PC-3 (cell line): ENCODE measurements around the gene DCDC1. TPM values are rescaled to one million over a fixed set of nuclear protein-coding genes. Genes with fewer than 3 reads are reported as not detected.

Experiments used
- ATAC-seq: fragments of 200-7000 bp; cut with Tn5 transposase; 2 replicates; pipeline ENCODE4 v1.9.1; 2020; ENCODE audit warnings: mild to moderate bottlenecking, moderate library complexity
- BruUV-seq: library from RNA; stranded (reverse); fragments of 400-500 nt; replicated peaks from 2 replicates; lab custom pipeline; 2021; lab: Mats Ljungman, UMichigan
- CTCF ChIA-PET: fragments of 300-600 bp; sonication (Branson Sonifier 250); formaldehyde crosslinking; loops from one replicate; lab custom pipeline; 2022; ENCODE audit warnings: antibody characterized with exemption; lab: Charles Lee
- POLR2A ChIA-PET: fragments of 300-600 bp; sonication (Branson Sonifier 250); formaldehyde crosslinking; loops from one replicate; lab custom pipeline; 2022; ENCODE audit warnings: antibody characterized with exemption; ENCODE audit not compliant: unreplicated experiment; lab: Charles Lee
- DNase-seq: peaks from one replicate; pipeline ENCODE4 v3.0.0-alpha.2; 2015
- H2AFZ ChIP-seq: fragments of 300-600 bp; sonication (generic); 2 replicates; pipeline ENCODE4 v1.6.0; 2016; ENCODE audit warnings: antibody characterized with exemption, low read length
- H3F3A ChIP-seq: fragments of 300-600 bp; sonication (generic); one replicate; pipeline ENCODE4 v1.6.0; 2017; ENCODE audit warnings: antibody characterized with exemption, low read length, control low read depth, mild to moderate bottlenecking; ENCODE audit not compliant: unreplicated experiment
- H3K27ac ChIP-seq: fragments of 300-600 bp; sonication (generic); 2 replicates; pipeline ENCODE4 v1.5.1; 2016; ENCODE audit warnings: mild to moderate bottlenecking, low read length
- H3K27me3 ChIP-seq: fragments of 300-600 bp; sonication (generic); 2 replicates; pipeline ENCODE4 v1.6.1; 2016; ENCODE audit warnings: low read length, mixed read lengths
- H3K36me3 ChIP-seq: fragments of 300-600 bp; sonication (generic); 2 replicates; pipeline ENCODE4 v1.6.1; 2016; ENCODE audit warnings: low read depth, mixed run types, low read length, mixed read lengths
- H3K4me1 ChIP-seq: fragments of 300-600 bp; sonication (generic); 2 replicates; pipeline ENCODE4 v1.5.1; 2016; ENCODE audit warnings: low read length; ENCODE audit not compliant: insufficient read depth
- H3K4me2 ChIP-seq: fragments of 300-600 bp; sonication (generic); 2 replicates; pipeline ENCODE4 v1.6.0; 2016; ENCODE audit warnings: low read length
- H3K4me3 ChIP-seq: fragments of 300-600 bp; sonication (generic); 2 replicates; pipeline ENCODE4 v1.5.1; 2016; ENCODE audit warnings: mild to moderate bottlenecking, low read length, mixed read lengths
- H3K79me2 ChIP-seq: fragments of 300-600 bp; sonication (generic); 2 replicates; pipeline ENCODE4 v1.6.1; 2017; ENCODE audit warnings: low read length, mixed read lengths
- H3K9ac ChIP-seq: fragments of 300-600 bp; sonication (generic); 2 replicates; pipeline ENCODE4 v1.6.0; 2016; ENCODE audit warnings: mild to moderate bottlenecking, low read length
- H3K9me2 ChIP-seq: fragments of 300-600 bp; sonication (generic); replicated peaks from 2 replicates; pipeline ENCODE4 v1.6.1; 2016; ENCODE audit warnings: mixed run types, low read length, mixed read lengths
- H3K9me3 ChIP-seq: fragments of 300-600 bp; sonication (generic); 2 replicates; pipeline ENCODE4 v1.6.1; 2016; ENCODE audit warnings: low read length, mixed read lengths
- H4K20me1 ChIP-seq: fragments of 300-600 bp; sonication (generic); 2 replicates; pipeline ENCODE4 v1.6.1; 2016; ENCODE audit warnings: low read length, mixed read lengths
- EZH2 ChIP-seq: fragments of 300-600 bp; sonication (generic); IDR thresholded peaks from one replicate; pipeline ENCODE4 v1.6.1; 2017; ENCODE audit warnings: antibody characterized with exemption, mild to moderate bottlenecking, low read length; ENCODE audit not compliant: unreplicated experiment
- EZH2phosphoT487 ChIP-seq: fragments of 300-600 bp; sonication (generic); IDR thresholded peaks from 2 replicates; pipeline ENCODE4 v1.6.1; 2018; ENCODE audit warnings: mild to moderate bottlenecking, antibody characterized with exemption, low read length, borderline replicate concordance
- intact Hi-C: fragments of 100-400 bp; cut with micrococcal nuclease; formaldehyde crosslinking; loops from 2 replicates; pipeline ENCODE4 v1.9.0; 2023
- total RNA-seq: library from RNA; depleted of rRNA; stranded (reverse); fragments of >200 nt; gene quantifications from 2 replicates; pipeline ENCODE4 v1.2.3, GENCODE V29; 2014
- TF ChIP-seq, protein P1 (sequence below): fragments of 300-600 bp; sonication (generic); conservative IDR thresholded peaks from 2 replicates; pipeline ENCODE4 v1.5.1; 2017; ENCODE audit warnings: antibody characterized with exemption, low read depth, mild to moderate bottlenecking, low read length

Gene DCDC1
- total RNA-seq, 1 experiment from 2014 or later, result not detected

DNA sequence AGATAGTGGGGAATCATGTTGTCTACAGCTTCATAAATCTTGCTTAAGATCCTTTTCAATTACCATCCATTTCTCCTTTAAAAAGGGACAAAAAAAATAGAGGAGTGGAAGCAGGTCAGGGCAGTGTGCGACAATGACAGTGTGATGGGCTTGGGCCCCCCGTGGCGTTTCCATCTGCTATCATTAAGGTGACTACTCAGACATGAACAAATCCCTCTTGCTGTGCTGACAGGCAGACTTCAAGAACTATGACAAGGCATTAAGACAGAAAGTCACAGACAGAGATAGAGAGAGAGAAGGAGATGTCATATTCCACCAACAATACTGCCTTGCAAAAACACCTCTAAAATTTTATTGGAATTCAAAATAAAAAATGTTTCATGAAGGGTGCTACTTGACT is 263.2 kb downstream of the DCDC1 start:
- intact Hi-C loops, result loop anchor here (2.0 kb wide), 2 partner anchors 128 to 1070 kb away; no protein-coding TSS in a partner anchor
- Histone ChIP-seq H3K79me2 (no peaks in the 10 kb centered on the region), H3K4me1 (no peaks in the 10 kb centered on the region), H3K9me2 (no peaks in the 10 kb centered on the region), H2AFZ (no peak overlapping the region), H3K4me2 (no peak overlapping the region), H4K20me1 (no peaks in the 10 kb centered on the region), H3K9ac (no peak overlapping the region), H3K36me3 (no peaks in the 10 kb centered on the region), H3K27ac (no peak overlapping the region), H3K9me3 (no peaks in the 10 kb centered on the region), H3K4me3 (no peak overlapping the region), H3F3A (no peaks in the 10 kb centered on the region), H3K27me3 (peaks cover 37% of the 10 kb centered on the region)
- POLR2A ChIA-PET, result no interaction called here
- TF ChIP-seq EZH2phosphoT487, result no peak
- TF ChIP-seq, protein P1, sequence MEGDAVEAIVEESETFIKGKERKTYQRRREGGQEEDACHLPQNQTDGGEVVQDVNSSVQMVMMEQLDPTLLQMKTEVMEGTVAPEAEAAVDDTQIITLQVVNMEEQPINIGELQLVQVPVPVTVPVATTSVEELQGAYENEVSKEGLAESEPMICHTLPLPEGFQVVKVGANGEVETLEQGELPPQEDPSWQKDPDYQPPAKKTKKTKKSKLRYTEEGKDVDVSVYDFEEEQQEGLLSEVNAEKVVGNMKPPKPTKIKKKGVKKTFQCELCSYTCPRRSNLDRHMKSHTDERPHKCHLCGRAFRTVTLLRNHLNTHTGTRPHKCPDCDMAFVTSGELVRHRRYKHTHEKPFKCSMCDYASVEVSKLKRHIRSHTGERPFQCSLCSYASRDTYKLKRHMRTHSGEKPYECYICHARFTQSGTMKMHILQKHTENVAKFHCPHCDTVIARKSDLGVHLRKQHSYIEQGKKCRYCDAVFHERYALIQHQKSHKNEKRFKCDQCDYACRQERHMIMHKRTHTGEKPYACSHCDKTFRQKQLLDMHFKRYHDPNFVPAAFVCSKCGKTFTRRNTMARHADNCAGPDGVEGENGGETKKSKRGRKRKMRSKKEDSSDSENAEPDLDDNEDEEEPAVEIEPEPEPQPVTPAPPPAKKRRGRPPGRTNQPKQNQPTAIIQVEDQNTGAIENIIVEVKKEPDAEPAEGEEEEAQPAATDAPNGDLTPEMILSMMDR, result no peak
- no peak for TF ChIP-seq EZH2
- CTCF ChIA-PET, result interaction anchor here (0.6 to 2.1 kb wide), 2 partner anchors 127 to 272 kb away, joined by 3 to 5 read pairs; no protein-coding TSS in a partner anchor
- ATAC-seq, result no peak
- DNase-seq, result no peak
- BruUV-seq, result no TSS peak

DNA sequence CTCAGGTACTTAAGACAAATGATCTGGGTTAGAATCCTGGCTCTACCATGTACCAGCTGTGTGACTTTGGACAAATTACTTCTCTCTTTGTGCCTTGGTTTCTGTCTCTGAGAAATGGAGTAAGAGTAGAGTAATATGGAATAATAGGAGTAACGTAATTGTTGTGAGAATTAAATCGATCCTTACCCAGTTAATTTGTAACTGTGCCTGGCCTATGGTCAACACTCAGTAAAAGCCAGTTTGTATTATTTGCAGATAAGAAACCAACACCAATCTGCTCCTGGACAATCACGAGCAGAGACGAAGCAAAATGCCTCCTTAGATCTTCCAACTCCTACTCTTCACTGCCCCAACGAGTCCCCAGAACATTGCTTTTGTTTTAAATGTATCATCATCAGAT is 266.7 kb downstream of the DCDC1 start:
- ATAC-seq (no peak), DNase-seq (no peak)
- no peaks in the 10 kb centered on the region for H3K9me3 ChIP-seq
- H3K9me2 ChIP-seq, result no peaks in the 10 kb centered on the region
- H3K27ac ChIP-seq, result no peak overlapping the region
- TF ChIP-seq EZH2 (no peak), EZH2phosphoT487 (no peak)
- TF ChIP-seq, protein P1, result no peak
- H3K27me3 ChIP-seq, result peaks cover 40% of the 10 kb centered on the region
- intact Hi-C loops, result no loop called here
- H3K4me1 ChIP-seq, result no peaks in the 10 kb centered on the region
- no peaks in the 10 kb centered on the region for H4K20me1 ChIP-seq
- no TSS peak for BruUV-seq
- H3K4me3 ChIP-seq, result no peak overlapping the region
- H3F3A ChIP-seq, result no peaks in the 10 kb centered on the region
- no peak overlapping the region for H2AFZ ChIP-seq
- CTCF ChIA-PET, result no interaction called here
- H3K9ac ChIP-seq, result no peak overlapping the region
- H3K4me2 ChIP-seq, result no peak overlapping the region
- H3K36me3 ChIP-seq, result no peaks in the 10 kb centered on the region
- H3K79me2 ChIP-seq, result no peaks in the 10 kb centered on the region
- POLR2A ChIA-PET, result no interaction called here

DNA sequence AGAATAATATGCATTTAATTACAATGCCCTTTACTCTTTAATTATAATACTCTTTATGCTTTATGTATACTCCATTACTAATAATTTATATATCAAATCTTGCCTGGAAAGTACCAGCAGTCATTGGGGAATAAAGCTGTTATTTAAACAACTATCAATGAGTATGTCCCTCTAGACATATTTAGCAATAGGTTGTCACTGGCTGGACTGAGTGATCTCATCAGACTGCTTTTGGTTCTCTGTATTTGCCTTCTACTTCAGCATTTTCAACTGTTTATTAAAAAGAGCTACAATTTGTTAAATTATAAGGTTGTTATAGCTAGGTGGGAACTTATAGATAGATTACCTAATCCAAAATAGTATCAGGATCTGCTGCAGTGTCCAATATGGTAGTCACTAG is 267.2 kb downstream of the DCDC1 start:
- no peak for DNase-seq
- H3F3A ChIP-seq, result no peaks in the 10 kb centered on the region
- POLR2A ChIA-PET, result no interaction called here
- no peaks in the 10 kb centered on the region for H3K79me2 ChIP-seq
- no peak overlapping the region for H3K4me3 ChIP-seq
- no peaks in the 10 kb centered on the region for H3K36me3 ChIP-seq
- CTCF ChIA-PET, result no interaction called here
- ATAC-seq, result no peak
- H3K9me2 ChIP-seq, result no peaks in the 10 kb centered on the region
- no peaks in the 10 kb centered on the region for H3K4me1 ChIP-seq
- BruUV-seq, result no TSS peak
- H3K4me2 ChIP-seq, result no peak overlapping the region
- TF ChIP-seq EZH2phosphoT487, result no peak
- TF ChIP-seq EZH2, result no peak
- TF ChIP-seq, protein P1, result no peak
- H2AFZ ChIP-seq, result no peak overlapping the region
- H3K9me3 ChIP-seq, result no peaks in the 10 kb centered on the region
- no peaks in the 10 kb centered on the region for H4K20me1 ChIP-seq
- intact Hi-C loops, result no loop called here
- H3K27ac ChIP-seq, result no peak overlapping the region
- no peak overlapping the region for H3K9ac ChIP-seq
- H3K27me3 ChIP-seq, result peaks cover 40% of the 10 kb centered on the region
